Activated naive CD4-positive, alpha-beta T cell treated with anti-CD3 and anti-CD28 coated beads, Interleukin-2, amount 10 ng/mL, durations not matched to agents 7 days and 5 days (primary cell): Measurements from ENCODE around the gene PRDM11.

Experiments
- CTCF ChIA-PET: fragments of 350-600 bp; sonication (Branson Sonifier 250); formaldehyde crosslinking; loops from one replicate; lab custom pipeline; 2021; ENCODE audit warnings: antibody characterized with exemption; lab: Charles Lee
- DNase-seq: peaks from one replicate; pipeline ENCODE4 v3.0.0-alpha.2; 2020
- H3K27ac Mint-ChIP-seq: one replicate; pipeline ENCODE4 v1.8.0; 2021; ENCODE audit warnings: mild to moderate bottlenecking, moderate library complexity, mixed read lengths
- H3K27me3 Mint-ChIP-seq: one replicate; pipeline ENCODE4 v1.8.0; 2021; ENCODE audit warnings: mild to moderate bottlenecking, mixed read lengths
- H3K36me3 Mint-ChIP-seq: one replicate; pipeline ENCODE4 v1.8.0; 2021; ENCODE audit warnings: mixed read lengths
- H3K4me1 Mint-ChIP-seq: one replicate; pipeline ENCODE4 v1.8.0; 2021; ENCODE audit warnings: mixed read lengths
- H3K4me3 Mint-ChIP-seq: one replicate; pipeline ENCODE4 v1.8.0; 2021; ENCODE audit warnings: mild to moderate bottlenecking, moderate library complexity, mixed read lengths
- H3K9me3 Mint-ChIP-seq: one replicate; pipeline ENCODE4 v1.8.0; 2021; ENCODE audit warnings: mixed read lengths

Gene PRDM11

DNA sequence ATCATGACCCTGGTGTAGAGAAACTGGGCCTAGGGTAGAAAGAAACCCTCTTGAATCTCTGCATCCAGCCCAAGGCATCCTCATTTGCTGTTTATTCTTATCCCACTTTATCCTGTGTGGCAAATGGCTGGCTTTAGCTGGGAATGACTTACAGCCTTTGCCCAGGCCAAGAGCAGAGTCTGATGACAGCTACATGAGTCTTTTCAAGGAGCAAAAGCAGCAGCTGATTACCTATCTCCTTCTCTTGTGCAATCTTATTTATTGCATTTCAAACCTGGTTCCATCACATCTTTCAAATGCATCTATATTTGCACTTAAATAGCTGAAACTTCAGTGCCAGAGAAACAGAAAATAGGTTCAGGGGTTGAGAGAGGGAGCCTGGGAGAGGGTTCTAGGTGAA, 113.6 kb downstream of the PRDM11 start:
- no peaks in the 10 kb centered on the region for H3K9me3 Mint-ChIP-seq
- H3K27ac Mint-ChIP-seq: no peak overlapping the region
- H3K36me3 Mint-ChIP-seq: no peaks in the 10 kb centered on the region
- H3K4me3 Mint-ChIP-seq: no peak overlapping the region
- no peaks in the 10 kb centered on the region for H3K4me1 Mint-ChIP-seq
- CTCF ChIA-PET: no interaction called here
- DNase-seq: no peak
- H3K27me3 Mint-ChIP-seq: peaks cover 25% of the 10 kb centered on the region

DNA sequence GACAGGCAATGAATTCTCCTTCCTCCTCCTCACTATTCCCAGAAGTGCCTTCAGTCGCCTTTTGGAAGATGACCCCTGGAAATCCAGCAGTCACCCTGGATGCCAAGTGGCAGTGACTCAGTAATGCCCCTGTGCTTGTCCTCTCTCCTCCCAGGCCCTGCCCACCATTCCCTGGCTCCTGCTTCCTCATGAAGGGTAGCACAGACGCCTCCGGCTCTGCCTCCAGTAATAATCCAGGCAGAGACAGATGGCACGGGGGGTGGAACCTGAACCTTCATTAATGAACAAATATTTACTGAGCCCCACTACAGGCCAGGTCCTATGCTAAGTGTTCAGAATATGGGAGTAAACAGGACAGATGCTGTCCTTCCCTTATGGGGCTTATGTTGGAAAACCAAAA, 116.5 kb downstream of the PRDM11 start:
- Mint-ChIP-seq H3K4me1 (no peaks in the 10 kb centered on the region), H3K36me3 (no peaks in the 10 kb centered on the region), H3K9me3 (no peaks in the 10 kb centered on the region), H3K4me3 (no peak overlapping the region), H3K27ac (no peak overlapping the region), H3K27me3 (peaks cover 31% of the 10 kb centered on the region)
- CTCF ChIA-PET: no interaction called here
- no peak for DNase-seq

DNA sequence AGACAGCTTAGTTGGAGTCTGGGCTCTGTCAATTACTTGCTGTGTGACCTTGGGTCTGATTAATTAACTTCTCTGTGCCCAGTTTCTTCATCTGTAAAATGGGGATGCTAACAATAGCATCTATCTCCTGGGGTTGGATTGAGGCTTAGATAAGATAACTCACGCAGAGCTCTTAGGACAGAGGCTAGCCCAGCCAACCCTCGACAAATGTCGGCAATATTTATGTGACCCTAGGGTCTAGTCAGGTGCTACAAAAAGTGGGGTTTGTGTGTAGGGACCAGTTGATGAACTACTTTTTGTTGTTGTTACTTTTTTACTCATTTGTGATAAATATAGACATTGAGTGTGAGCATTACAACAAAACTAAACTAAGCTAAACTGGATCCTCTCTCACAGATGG, 117.3 kb downstream of the PRDM11 start:
- CTCF ChIA-PET: no interaction called here
- DNase-seq: no peak
- no peaks in the 10 kb centered on the region for H3K9me3 Mint-ChIP-seq
- no peaks in the 10 kb centered on the region for H3K4me1 Mint-ChIP-seq
- no peak overlapping the region for H3K27ac Mint-ChIP-seq
- H3K4me3 Mint-ChIP-seq: no peak overlapping the region
- peaks cover 35% of the 10 kb centered on the region for H3K27me3 Mint-ChIP-seq
- no peaks in the 10 kb centered on the region for H3K36me3 Mint-ChIP-seq

DNA sequence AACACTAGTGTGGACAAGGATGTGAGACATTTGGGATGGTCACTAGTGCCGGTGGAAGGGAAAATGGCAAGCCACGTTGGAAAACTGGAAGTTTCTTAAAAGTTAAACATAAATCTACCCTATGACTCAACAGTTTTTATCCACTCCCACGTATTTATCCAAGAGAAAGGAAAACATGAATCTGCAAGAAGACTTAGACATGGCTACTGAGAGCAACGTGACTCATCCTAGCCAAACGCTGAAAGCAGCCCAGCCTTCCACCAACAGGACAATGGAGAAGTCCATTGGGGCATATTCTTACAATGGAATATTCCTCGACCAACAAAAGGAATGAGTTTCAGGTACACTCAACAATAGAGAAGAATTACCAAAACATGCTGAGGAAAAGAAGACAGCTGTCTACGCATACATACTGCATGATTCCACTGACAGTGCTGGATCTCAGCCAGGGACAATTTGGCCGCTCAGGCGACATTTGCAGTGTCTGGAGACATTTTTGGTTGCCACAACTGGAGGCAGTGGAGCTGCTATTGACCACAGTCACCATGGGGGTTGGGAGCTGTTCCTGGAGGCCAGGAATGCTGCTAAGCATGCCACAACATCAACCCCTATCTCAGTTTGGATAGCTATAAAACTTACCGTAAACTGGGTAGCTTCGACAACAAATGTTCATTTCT, 118.5 kb downstream of the PRDM11 start:
- CTCF ChIA-PET: interaction anchor here (1.1 kb wide), 1 partner anchor 50 kb away, joined by 3 read pairs; no protein-coding TSS in a partner anchor
- no peaks in the 10 kb centered on the region for H3K36me3 Mint-ChIP-seq
- H3K9me3 Mint-ChIP-seq: no peaks in the 10 kb centered on the region
- H3K27me3 Mint-ChIP-seq: peaks cover 37% of the 10 kb centered on the region
- no peak overlapping the region for H3K4me3 Mint-ChIP-seq
- H3K27ac Mint-ChIP-seq: no peak overlapping the region
- no peaks in the 10 kb centered on the region for H3K4me1 Mint-ChIP-seq
- DNase-seq: no peak

DNA sequence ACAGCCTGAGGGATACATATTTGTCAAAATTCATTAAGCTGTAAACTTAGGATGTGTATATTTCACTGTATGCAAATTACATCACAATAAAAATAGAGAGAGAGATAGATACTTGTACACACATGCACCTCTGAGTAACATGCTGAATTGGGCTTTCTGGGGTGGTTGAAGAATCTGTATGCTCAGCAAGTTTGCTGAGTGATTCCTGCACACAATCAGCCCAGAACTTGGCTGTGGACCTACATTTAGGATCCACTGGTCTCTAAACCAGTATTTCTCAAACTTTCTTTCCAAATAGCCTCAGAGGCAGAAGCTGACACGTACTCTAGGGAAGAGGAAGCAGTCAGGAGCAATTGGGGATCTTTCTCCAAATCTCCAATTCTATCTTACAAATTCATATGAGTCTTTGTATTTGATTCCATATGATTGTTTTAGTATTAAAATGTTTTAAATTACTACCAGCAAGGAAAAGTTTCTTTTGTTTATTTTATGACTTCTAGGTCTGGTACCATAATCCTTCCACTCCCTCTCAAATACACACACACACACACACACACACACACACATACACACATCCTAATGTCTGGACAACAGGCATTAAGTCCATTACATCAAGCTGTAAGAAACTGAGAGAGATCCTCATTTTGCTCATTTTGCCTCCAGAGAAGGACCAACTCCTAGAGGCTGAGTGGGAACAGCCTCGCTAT, 119.7 kb downstream of the PRDM11 start:
- CTCF ChIA-PET: interaction anchor here (0.6 to 1.4 kb wide), 2 partner anchors 38 to 292 kb away, joined by 3 read pairs; no protein-coding TSS in a partner anchor
- DNase-seq: no peak
- H3K4me1 Mint-ChIP-seq: no peaks in the 10 kb centered on the region

DNA sequence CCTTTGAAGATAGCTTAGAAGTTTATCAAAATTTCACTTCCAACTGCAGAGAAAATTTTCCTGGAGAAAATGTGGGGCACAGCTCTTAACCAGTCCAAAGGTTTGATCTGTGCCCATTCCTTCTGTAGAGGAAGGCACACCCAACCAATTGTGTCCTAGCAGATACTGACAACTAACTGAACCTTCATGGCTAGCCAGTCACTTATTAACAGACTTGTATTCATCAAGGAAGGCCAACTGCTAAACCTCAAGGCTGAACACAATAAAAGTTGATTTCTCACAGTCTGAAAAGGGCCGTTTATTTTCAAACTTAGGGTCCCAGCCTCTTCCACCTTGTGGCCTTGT, 120.2 kb downstream of the PRDM11 start:
- H3K27me3 Mint-ChIP-seq: peaks cover 41% of the 10 kb centered on the region
- no peaks in the 10 kb centered on the region for H3K4me1 Mint-ChIP-seq
- no peak overlapping the region for H3K4me3 Mint-ChIP-seq
- no peaks in the 10 kb centered on the region for H3K9me3 Mint-ChIP-seq
- H3K27ac Mint-ChIP-seq: no peak overlapping the region
- no peaks in the 10 kb centered on the region for H3K36me3 Mint-ChIP-seq
- DNase-seq: no peak
- CTCF ChIA-PET: interaction anchor here (0.6 to 1.4 kb wide), 3 partner anchors 20 to 293 kb away, joined by 3 read pairs; no protein-coding TSS in a partner anchor

More for the DNA sequence above, 119.7 kb downstream of the PRDM11 start:
- H3K27me3 Mint-ChIP-seq: peaks cover 36% of the 10 kb centered on the region
- no peak overlapping the region for H3K27ac Mint-ChIP-seq
- no peaks in the 10 kb centered on the region for H3K9me3 Mint-ChIP-seq
- H3K4me3 Mint-ChIP-seq: no peak overlapping the region
- no peaks in the 10 kb centered on the region for H3K36me3 Mint-ChIP-seq

DNA sequence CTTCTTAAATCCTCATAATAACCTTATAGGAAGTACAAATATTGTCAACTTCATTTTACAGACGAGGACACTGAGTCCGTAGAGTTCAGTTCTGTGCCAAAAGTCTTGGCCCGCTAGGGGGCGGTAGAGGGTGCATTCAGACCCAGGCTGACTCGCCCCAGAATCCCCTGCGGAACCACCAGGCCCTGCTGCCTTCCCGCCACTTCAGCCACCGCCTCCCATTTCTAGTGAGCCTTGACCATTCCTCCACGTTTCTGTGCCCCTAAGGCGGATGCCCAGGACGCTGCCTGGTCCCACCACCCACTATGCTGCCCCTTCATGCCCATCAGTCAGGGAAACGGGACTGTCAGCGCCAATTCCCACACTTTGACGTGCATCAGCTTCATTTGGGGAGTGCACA, 120.6 kb downstream of the PRDM11 start:
- Mint-ChIP-seq H3K4me3 (no peak overlapping the region), H3K9me3 (no peaks in the 10 kb centered on the region), H3K27ac (no peak overlapping the region), H3K36me3 (no peaks in the 10 kb centered on the region), H3K27me3 (peaks cover 41% of the 10 kb centered on the region), H3K4me1 (no peaks in the 10 kb centered on the region)
- CTCF ChIA-PET: interaction anchor here (1.3 to 1.4 kb wide), 2 partner anchors 20 to 39 kb away, joined by 3 read pairs; no protein-coding TSS in a partner anchor
- peak; percentile 36 for DNase-seq

DNA sequence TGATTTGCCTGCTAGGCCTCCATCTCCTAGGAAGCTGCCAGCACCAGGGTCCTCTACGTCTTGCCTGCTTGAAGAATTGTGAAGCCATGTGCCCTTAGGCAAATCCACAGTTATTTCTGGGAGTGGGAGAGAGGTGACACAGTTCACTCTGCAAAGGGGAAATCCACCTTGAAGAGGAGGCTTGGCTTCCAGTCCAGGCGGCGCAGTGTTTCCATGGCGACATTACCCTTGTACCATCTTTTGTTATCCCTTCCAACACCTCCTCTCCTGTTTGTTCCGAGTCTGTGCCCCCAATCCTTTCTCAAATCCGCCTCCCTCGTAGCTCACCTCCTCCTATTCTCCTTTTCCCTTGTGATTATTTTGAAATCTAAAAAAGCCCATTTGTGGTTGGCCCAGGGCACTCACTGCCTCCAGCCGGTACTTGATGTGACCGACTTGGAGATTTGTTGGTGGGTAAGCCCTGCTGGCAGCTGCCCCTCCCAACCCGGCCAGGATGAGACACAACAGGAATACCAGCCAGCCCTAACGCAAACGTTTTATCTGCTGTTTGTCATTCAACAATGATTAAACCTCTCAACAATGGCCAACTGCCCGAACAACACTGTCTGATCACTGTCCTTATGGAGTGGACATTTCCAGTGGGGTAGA, 121.3 kb downstream of the PRDM11 start:
- Mint-ChIP-seq H3K9me3 (no peaks in the 10 kb centered on the region), H3K27ac (no peak overlapping the region), H3K4me3 (no peak overlapping the region), H3K36me3 (no peaks in the 10 kb centered on the region), H3K4me1 (no peaks in the 10 kb centered on the region), H3K27me3 (peaks cover 42% of the 10 kb centered on the region)
- no peak for DNase-seq
- CTCF ChIA-PET: interaction anchor here (0.7 to 1.3 kb wide), 2 partner anchors 21 to 356 kb away, joined by 3 to 4 read pairs; no protein-coding TSS in a partner anchor

DNA sequence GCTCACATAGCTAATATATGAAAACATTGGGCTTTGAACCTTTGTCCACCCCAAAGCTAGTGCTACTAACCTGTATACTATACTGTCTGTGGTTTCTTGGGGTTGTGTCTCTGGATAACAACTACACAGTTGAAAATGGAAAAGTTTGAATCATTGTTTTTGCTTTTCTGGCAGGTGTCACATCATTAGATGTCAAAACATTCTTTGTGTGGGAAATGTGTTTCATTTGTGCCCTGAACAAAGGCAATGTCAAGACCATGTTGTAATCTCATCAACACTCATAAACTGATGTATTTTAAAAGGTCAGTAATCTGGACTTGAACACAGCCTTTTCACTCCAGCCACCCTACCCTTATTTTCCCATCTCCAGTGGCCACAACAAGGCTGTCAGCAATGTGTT, 123.2 kb downstream of the PRDM11 start:
- no peak for DNase-seq
- Mint-ChIP-seq H3K27me3 (peaks cover 43% of the 10 kb centered on the region), H3K36me3 (no peaks in the 10 kb centered on the region), H3K4me1 (no peaks in the 10 kb centered on the region), H3K4me3 (no peak overlapping the region), H3K27ac (no peak overlapping the region), H3K9me3 (no peaks in the 10 kb centered on the region)
- CTCF ChIA-PET: no interaction called here

DNA sequence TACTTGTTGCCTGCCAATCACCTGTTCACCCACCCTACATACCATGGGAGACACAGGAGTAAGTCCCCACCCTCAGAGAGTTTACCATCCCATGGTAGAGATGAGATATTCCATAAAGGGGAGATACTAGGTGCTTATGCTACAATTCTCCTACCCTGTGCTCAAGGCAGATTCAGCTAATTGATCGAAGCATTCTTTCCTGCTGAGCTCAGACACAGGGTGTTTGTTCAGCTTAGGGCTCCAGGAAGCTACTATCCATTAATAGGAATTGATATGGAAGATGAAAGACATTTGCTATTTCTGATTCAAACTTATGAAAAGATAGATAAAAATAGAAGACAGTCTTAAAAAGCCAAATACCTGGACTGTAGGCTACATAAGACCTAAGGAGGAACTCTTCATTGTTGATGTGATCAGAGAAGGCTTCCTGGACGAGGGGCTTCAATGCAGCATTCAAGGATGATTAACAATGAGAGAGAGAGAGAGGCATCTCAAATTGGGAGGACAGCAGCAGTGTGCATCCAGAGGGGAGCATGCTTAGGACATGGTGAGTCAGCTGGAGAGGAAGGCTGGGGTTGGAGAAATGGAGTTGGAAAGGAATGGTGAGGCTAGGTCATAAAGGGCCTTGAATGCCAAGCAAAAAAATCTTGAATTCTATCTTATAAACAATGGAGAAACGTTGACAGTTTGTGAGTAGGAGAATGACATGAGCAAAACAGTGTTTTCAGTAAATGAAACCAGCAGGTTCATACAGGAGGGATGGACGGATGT, 124.7 kb downstream of the PRDM11 start:
- H3K4me1 Mint-ChIP-seq: no peaks in the 10 kb centered on the region
- H3K27me3 Mint-ChIP-seq: peaks cover 38% of the 10 kb centered on the region
- no peak for DNase-seq
- H3K4me3 Mint-ChIP-seq: no peak overlapping the region
- H3K9me3 Mint-ChIP-seq: no peaks in the 10 kb centered on the region
- CTCF ChIA-PET: no interaction called here
- H3K36me3 Mint-ChIP-seq: no peaks in the 10 kb centered on the region
- H3K27ac Mint-ChIP-seq: no peak overlapping the region

DNA sequence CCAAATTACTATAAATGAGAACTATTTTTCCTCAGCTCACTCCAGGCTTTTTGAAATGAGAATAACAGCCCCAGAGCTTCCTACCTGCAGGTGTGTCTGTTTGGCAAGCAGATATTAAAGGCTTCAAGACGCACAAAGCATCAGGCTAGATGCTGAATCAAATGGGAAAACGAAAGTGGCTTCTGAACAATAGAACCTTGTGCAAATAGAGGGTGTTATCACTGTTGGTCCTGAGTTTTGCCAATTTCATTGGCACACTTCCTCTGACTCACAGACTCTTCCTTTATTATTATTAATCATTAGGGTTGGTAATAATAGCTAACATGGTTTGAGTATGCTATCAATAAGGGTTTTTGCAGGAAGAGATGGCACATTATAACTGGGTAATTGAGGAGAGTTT, 126.3 kb downstream of the PRDM11 start:
- H3K27me3 Mint-ChIP-seq: peaks cover 35% of the 10 kb centered on the region
- no peak for DNase-seq
- no peaks in the 10 kb centered on the region for H3K9me3 Mint-ChIP-seq
- no peak overlapping the region for H3K4me3 Mint-ChIP-seq
- H3K27ac Mint-ChIP-seq: no peak overlapping the region
- H3K36me3 Mint-ChIP-seq: no peaks in the 10 kb centered on the region
- CTCF ChIA-PET: no interaction called here
- H3K4me1 Mint-ChIP-seq: no peaks in the 10 kb centered on the region

DNA sequence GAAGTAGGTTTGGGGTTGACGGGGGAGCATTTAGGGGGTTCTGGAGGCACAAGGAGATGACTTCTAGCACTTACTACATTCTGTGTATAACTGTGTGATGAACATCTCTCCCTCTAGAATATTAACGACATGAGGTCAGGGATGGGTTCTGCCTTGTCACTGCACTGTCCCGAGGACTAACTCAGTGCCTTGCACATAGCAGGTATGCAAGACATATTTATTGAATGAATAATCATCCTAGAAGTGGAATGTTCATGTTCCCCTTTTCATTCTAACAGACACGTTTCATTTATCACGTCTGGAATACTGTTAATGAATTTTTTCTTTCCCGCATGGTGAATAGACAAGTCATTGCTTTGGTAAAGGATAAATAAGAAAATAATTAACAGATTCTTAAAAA, 127.1 kb downstream of the PRDM11 start:
- no peak for DNase-seq
- Mint-ChIP-seq H3K4me1 (no peaks in the 10 kb centered on the region), H3K9me3 (no peaks in the 10 kb centered on the region), H3K27me3 (peaks cover 31% of the 10 kb centered on the region), H3K4me3 (no peak overlapping the region), H3K27ac (no peak overlapping the region), H3K36me3 (no peaks in the 10 kb centered on the region)
- CTCF ChIA-PET: no interaction called here

DNA sequence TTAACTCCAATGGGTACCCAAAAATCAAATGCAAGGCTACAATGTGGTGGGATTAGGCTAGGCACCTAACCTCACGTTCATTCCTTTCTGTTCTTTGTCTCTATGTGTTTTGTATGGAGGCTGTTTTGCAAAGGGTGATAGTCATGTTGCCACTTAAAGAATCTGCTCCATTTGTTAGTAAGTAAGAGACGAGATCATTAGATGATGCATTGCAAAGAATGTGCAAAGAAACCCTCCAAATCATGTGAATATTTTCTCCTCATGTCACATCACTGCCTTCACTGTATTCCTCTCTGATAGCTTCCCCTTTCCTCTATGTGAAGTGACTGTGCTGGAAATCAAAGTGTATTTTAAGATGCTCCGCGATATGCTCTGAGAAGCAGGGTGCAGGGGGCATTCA, 127.8 kb downstream of the PRDM11 start:
- no peaks in the 10 kb centered on the region for H3K9me3 Mint-ChIP-seq
- H3K4me1 Mint-ChIP-seq: no peaks in the 10 kb centered on the region
- H3K4me3 Mint-ChIP-seq: no peak overlapping the region
- no peak overlapping the region for H3K27ac Mint-ChIP-seq
- peaks cover 26% of the 10 kb centered on the region for H3K27me3 Mint-ChIP-seq
- no peak for DNase-seq
- CTCF ChIA-PET: no interaction called here
- H3K36me3 Mint-ChIP-seq: no peaks in the 10 kb centered on the region

DNA sequence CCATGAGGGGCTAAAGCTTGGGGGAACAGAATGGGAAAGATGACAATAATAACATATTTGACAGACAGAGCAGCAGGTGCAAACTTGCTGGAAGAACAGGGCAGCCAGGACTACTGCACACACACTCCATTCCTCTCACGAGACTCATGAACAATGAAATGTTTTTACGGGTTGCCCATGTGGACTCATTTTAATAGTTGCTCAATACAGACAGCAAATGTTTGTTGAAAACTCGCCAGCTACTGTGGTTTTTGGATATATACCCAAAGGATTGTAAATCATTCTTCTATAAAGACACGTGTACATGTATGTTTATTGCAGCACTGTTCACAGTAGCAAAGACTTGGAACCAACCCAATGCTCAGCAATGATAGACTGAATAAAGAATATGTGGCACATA, 129.4 kb downstream of the PRDM11 start:
- Mint-ChIP-seq H3K4me1 (no peaks in the 10 kb centered on the region), H3K4me3 (no peak overlapping the region), H3K9me3 (peaks cover 2% of the 10 kb centered on the region), H3K27me3 (peaks cover 18% of the 10 kb centered on the region), H3K27ac (no peak overlapping the region), H3K36me3 (no peaks in the 10 kb centered on the region)
- no peak for DNase-seq
- CTCF ChIA-PET: no interaction called here
